Erythroblast (primary cell): ENCODE measurements around the gene CRYBA2.

Experiments used
- DNase-seq, 2 experiments: peaks; one replicate each; lab custom pipeline; 2025; lab: John Stamatoyannopoulos, UW
- GATA1 ChIP-seq: IDR thresholded peaks from 2 replicates; pipeline ENCODE4 v1.6.1; 2011; ENCODE audit warnings: low read depth, mild to moderate bottlenecking, control low read depth, low read length, moderate library complexity
- POLR2A ChIP-seq: IDR thresholded peaks from 2 replicates; pipeline ENCODE4 v1.6.1; 2011; ENCODE audit warnings: mild to moderate bottlenecking, low read length

CRYBA2 gene

GRCh38 chr2:219028996-219029828 lies 36.0 kb upstream of the CRYBA2 start:
- no peak for TF ChIP-seq POLR2A
- TF ChIP-seq GATA1: no peak
- no peak for DNase-seq

GRCh38 chr2:219028141-219028540 lies 34.9 kb upstream of the CRYBA2 start:
- no peak for TF ChIP-seq GATA1
- TF ChIP-seq POLR2A: no peak
- DNase-seq: no peak

- DNase-seq: no peak
- no peak for TF ChIP-seq POLR2A
- TF ChIP-seq GATA1: no peak
These were observed 34.4 kb upstream of the CRYBA2 start for GRCh38 chr2:219027511-219028055.

- DNase-seq: no peak
- TF ChIP-seq POLR2A (no peak), GATA1 (no peak)
These were observed 33.7 kb upstream of the CRYBA2 start for GRCh38 chr2:219026946-219027345.

- no peak for DNase-seq
- TF ChIP-seq GATA1 (no peak), POLR2A (no peak)
These were observed 32.7 kb upstream of the CRYBA2 start for GRCh38 chr2:219025637-219026585.

GRCh38 chr2:219024059-219024458 lies 30.8 kb upstream of the CRYBA2 start:
- no peak for DNase-seq
- TF ChIP-seq POLR2A (no peak), GATA1 (no peak)

GRCh38 chr2:219023045-219023605 lies 29.9 kb upstream of the CRYBA2 start:
- DNase-seq: no peak
- TF ChIP-seq POLR2A (no peak), GATA1 (no peak)

GRCh38 chr2:219022616-219023015 lies 29.4 kb upstream of the CRYBA2 start:
- no peak for TF ChIP-seq POLR2A
- no peak for TF ChIP-seq GATA1
- DNase-seq: no peak

- TF ChIP-seq POLR2A (no peak), GATA1 (no peak)
- no peak for DNase-seq
These were observed 28.8 kb upstream of the CRYBA2 start for GRCh38 chr2:219022041-219022440.

GRCh38 chr2:219021591-219021990 lies 28.4 kb upstream of the CRYBA2 start:
- TF ChIP-seq POLR2A (no peak), GATA1 (no peak)
- DNase-seq: no peak

GRCh38 chr2:219020604-219021365 lies 27.6 kb upstream of the CRYBA2 start:
- TF ChIP-seq GATA1 (no peak), POLR2A (no peak)
- no peak for DNase-seq

GRCh38 chr2:219019436-219019835 lies 26.2 kb upstream of the CRYBA2 start:
- no peak for TF ChIP-seq GATA1
- TF ChIP-seq POLR2A: no peak
- no peak for DNase-seq

GRCh38 chr2:219018726-219019125 lies 25.5 kb upstream of the CRYBA2 start:
- no peak for DNase-seq
- TF ChIP-seq POLR2A (no peak), GATA1 (no peak)
